Measurements from ENCODE around the gene PFDN6. TPM values are rescaled to one million over a fixed set of nuclear protein-coding genes. Genes with fewer than 3 reads are reported as not detected.

PFDN6 gene
- total and polyA plus RNA-seq, 7 donors = 57.2 to 296 (median 87.6) TPM

GRCh38 chr6:33248643-33248931 is 40.8 kb upstream of the PFDN6 start:
- peaks cover 13% of the 10 kb centered on the region for H3K4me1 ChIP-seq
- DNase-seq = no peak
- H3K27ac ChIP-seq = peak overlapping the region; percentile 85
- TF ChIP-seq CTCF (IDR thresholded peaks at IDR 0.05) = no peak
- ATAC-seq = peak; percentile 4 to 35 (median 16)
- 0 to 1% (median 0%) methylated on average over 17 to 18 of the region's 18 CpGs for WGBS, 3 donors
- H3K36me3 ChIP-seq (ENCODE audit: insufficient read depth in 1 of 2, low read depth in 1 of 2) = peaks cover 6 to 22% of the 10 kb centered on the region in 2 donors
- H3K4me3 ChIP-seq = peak overlapping the region; percentile 74
- H3K27me3 ChIP-seq (ENCODE audit: insufficient read depth in 3 of 3, low read length in 2 of 3) = no peaks in the 10 kb centered on the region
- intact Hi-C loops (cut with DNase I) = loop anchor here (1.0 to 5.0 kb wide), 6 partner anchors 41 to 234 kb away; partner anchors contain the start of gene RING1 (in 1 of the 2)
- H3K9me3 ChIP-seq = no peaks in the 10 kb centered on the region

GRCh38 chr6:33248932-33249731 is 40.3 kb upstream of the PFDN6 start:
- TF ChIP-seq CTCF (IDR thresholded peaks at IDR 0.05) = no peak
- WGBS, 3 donors = 0 to 1% (median 0%) methylated on average over 58 of the region's 58 CpGs
- Histone ChIP-seq H3K36me3 (ENCODE audit: insufficient read depth in 1 of 2, low read depth in 1 of 2) (peaks cover 6 to 27% of the 10 kb centered on the region in 2 donors), H3K9me3 (no peaks in the 10 kb centered on the region), H3K4me3 (peak overlapping the region; percentile 74), H3K27me3 (ENCODE audit: insufficient read depth in 3 of 3, low read length in 2 of 3) (no peaks in the 10 kb centered on the region), H3K27ac (peak overlapping the region; percentile 85), H3K4me1 (peaks cover 13% of the 10 kb centered on the region)
- intact Hi-C loops (cut with DNase I) = loop anchor here (1.0 to 5.0 kb wide), 6 partner anchors 42 to 234 kb away; partner anchors contain the start of gene RING1 (in 1 of the 2)
- peak; percentile 95 to 97 (median 96) for ATAC-seq
- DNase-seq = peak; percentile 96 to 98

- Histone ChIP-seq H3K9me3 (no peaks in the 10 kb centered on the region), H3K27me3 (ENCODE audit: insufficient read depth in 3 of 3, low read length in 2 of 3) (no peaks in the 10 kb centered on the region), H3K4me1 (peaks cover 13% of the 10 kb centered on the region), H3K27ac (peak overlapping the region; percentile 85), H3K36me3 (ENCODE audit: insufficient read depth in 1 of 2, low read depth in 1 of 2) (peaks cover 6 to 36% of the 10 kb centered on the region in 2 donors), H3K4me3 (peak overlapping the region; percentile 74)
- no peak for TF ChIP-seq CTCF (IDR thresholded peaks at IDR 0.05)
- 9 to 11% (median 11%) methylated on average over 15 of the region's 15 CpGs for WGBS, 3 donors
- DNase-seq (peak in 1 of 2 donors; percentile 63), ATAC-seq (peak in 1 of 4 donors; percentile 1)
- intact Hi-C loops (cut with DNase I) = loop anchor here (2.0 to 5.0 kb wide), 4 partner anchors 43 to 235 kb away; partner anchors contain the start of gene RING1 (in 1 of the 2)
Observed at GRCh38 chr6:33249732-33250630, 39.4 kb upstream of the PFDN6 start.

GRCh38 chr6:33250731-33251130 is 38.7 kb upstream of the PFDN6 start:
- TF ChIP-seq CTCF (IDR thresholded peaks at IDR 0.05) = no peak
- Histone ChIP-seq H3K27me3 (ENCODE audit: insufficient read depth in 3 of 3, low read length in 2 of 3) (no peaks in the 10 kb centered on the region), H3K9me3 (no peaks in the 10 kb centered on the region), H3K4me1 (peaks cover 13% of the 10 kb centered on the region), H3K4me3 (no peak overlapping the region), H3K36me3 (ENCODE audit: insufficient read depth in 1 of 2, low read depth in 1 of 2) (peaks cover 8 to 41% of the 10 kb centered on the region in 2 donors), H3K27ac (no peak overlapping the region)
- 92 to 100% (median 92%) methylated on average over 13 of the region's 13 CpGs for WGBS, 3 donors
- ATAC-seq = no peak
- no peak for DNase-seq
- intact Hi-C loops (cut with DNase I) = no loop called here

All from psoas muscle (tissue), 8 donors.